ENCODE measurements around the gene SOX21.
A peak's percentile ranks its signal among the peaks of the same experiment; 100 is the strongest.

SOX21 gene

GRCh38 chr13:94682229-94682628 lies 30.1 kb downstream of the SOX21 start:
- H3K4me3 ChIP-seq (ENCODE audit: control insufficient read depth, low read depth, low read length), result no peak overlapping the region
- no peak for TF ChIP-seq CTCF (conservative IDR thresholded peaks at IDR 0.05; ENCODE audit: control insufficient read depth, insufficient read depth, low read depth, low read length)
- DNase-seq (ENCODE audit: low read depth), result no peak

- no peak for DNase-seq (ENCODE audit: low read depth)
- TF ChIP-seq CTCF (conservative IDR thresholded peaks at IDR 0.05; ENCODE audit: control insufficient read depth, insufficient read depth, low read depth, low read length), result no peak
- H3K4me3 ChIP-seq (ENCODE audit: control insufficient read depth, low read depth, low read length), result no peak overlapping the region
Measured at GRCh38 chr13:94679614-94680013, 32.7 kb downstream of the SOX21 start.

GRCh38 chr13:94678845-94679244 lies 33.5 kb downstream of the SOX21 start:
- no peak for TF ChIP-seq CTCF (conservative IDR thresholded peaks at IDR 0.05; ENCODE audit: control insufficient read depth, insufficient read depth, low read depth, low read length)
- DNase-seq (ENCODE audit: low read depth), result no peak
- H3K4me3 ChIP-seq (ENCODE audit: control insufficient read depth, low read depth, low read length), result no peak overlapping the region

- H3K4me3 ChIP-seq (ENCODE audit: control insufficient read depth, low read depth, low read length), result no peak overlapping the region
- DNase-seq (ENCODE audit: low read depth), result no peak
- no peak for TF ChIP-seq CTCF (conservative IDR thresholded peaks at IDR 0.05; ENCODE audit: control insufficient read depth, insufficient read depth, low read depth, low read length)
Measured at GRCh38 chr13:94677799-94678198, 34.5 kb downstream of the SOX21 start.

- H3K4me3 ChIP-seq (ENCODE audit: control insufficient read depth, low read depth, low read length), result no peak overlapping the region
- TF ChIP-seq CTCF (conservative IDR thresholded peaks at IDR 0.05; ENCODE audit: control insufficient read depth, insufficient read depth, low read depth, low read length), result peak; percentile 74
- DNase-seq (ENCODE audit: low read depth), result peak; percentile 52
Measured at GRCh38 chr13:94674609-94675348, 37.6 kb downstream of the SOX21 start.

- DNase-seq (ENCODE audit: low read depth), result no peak
- no peak for TF ChIP-seq CTCF (conservative IDR thresholded peaks at IDR 0.05; ENCODE audit: control insufficient read depth, insufficient read depth, low read depth, low read length)
- no peak overlapping the region for H3K4me3 ChIP-seq (ENCODE audit: control insufficient read depth, low read depth, low read length)
Measured at GRCh38 chr13:94673851-94674250, 38.5 kb downstream of the SOX21 start.
